Stimulated activated CD4-positive, alpha-beta T cell treated with anti-CD3 and anti-CD28 coated beads, Interleukin-1b, Interleukin-23, amount 100 ng/mL, for 24 hours (primary cell): ENCODE measurements around the gene DIDO1.
A peak's percentile ranks its signal among the peaks of the same experiment; 100 is the strongest.
"Not testable (repeated sequence)": the region's sequence is repeated elsewhere in the genome, so short reads cannot be mapped to it uniquely, and the experiment has no call there.

Experiments
- DNase-seq, 4 experiments: peaks; one replicate each; pipeline ENCODE4 v3.0.0-alpha.2; 2020; ENCODE audit warnings: low read depth in 4 of 4, low spot score in 1 of 4

Gene DIDO1

GRCh38 chr20:62881662-62882395 is 44.5 kb downstream of the DIDO1 start:
- DNase-seq = no peak

GRCh38 chr20:62880935-62881661 is 45.2 kb downstream of the DIDO1 start:
- no peak for DNase-seq

GRCh38 chr20:62880147-62880934 is 46.0 kb downstream of the DIDO1 start:
- no peak for DNase-seq

- DNase-seq = no peak
Observed at GRCh38 chr20:62879275-62880146, 46.8 kb downstream of the DIDO1 start.

DNA sequence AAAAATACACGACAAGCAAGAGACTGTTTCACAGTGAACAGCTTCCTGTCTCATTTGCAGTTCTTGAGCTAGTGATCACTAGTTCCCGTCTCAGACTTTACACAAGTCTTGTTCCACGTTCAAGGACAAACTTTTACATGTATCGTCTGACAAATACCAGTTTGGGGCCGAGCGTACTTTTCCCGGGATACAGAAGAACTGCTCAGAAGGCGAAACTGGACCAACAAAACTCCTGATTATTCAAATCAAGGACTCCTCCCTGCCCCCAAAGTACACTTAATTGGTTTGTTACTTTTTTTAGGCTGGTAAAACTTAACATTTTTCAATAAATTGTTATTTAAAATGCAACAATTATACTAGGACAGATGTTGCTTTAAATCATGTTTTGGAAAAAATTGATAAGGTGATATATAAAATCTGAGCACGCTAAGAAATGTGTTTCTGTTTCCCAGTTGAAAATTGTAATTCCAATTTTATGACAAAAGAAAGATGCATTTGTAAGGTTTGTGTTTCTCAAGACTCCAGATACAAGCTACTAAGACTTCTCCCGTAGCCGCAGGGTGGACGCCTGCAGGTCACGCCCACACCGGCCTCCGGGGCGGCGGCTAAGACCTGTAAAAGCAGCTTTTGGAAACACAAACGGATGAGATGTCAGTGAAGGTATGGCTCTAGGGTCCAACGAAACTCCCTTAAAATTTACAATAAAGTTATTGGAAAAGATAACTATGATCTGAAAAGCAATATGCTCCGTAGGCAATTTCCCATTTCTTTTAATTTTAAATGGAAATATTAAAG is 47.9 kb downstream of the DIDO1 start:
- no peak for DNase-seq

- no peak for DNase-seq
Observed at GRCh38 chr20:62876902-62877816, 49.1 kb downstream of the DIDO1 start.

DNA sequence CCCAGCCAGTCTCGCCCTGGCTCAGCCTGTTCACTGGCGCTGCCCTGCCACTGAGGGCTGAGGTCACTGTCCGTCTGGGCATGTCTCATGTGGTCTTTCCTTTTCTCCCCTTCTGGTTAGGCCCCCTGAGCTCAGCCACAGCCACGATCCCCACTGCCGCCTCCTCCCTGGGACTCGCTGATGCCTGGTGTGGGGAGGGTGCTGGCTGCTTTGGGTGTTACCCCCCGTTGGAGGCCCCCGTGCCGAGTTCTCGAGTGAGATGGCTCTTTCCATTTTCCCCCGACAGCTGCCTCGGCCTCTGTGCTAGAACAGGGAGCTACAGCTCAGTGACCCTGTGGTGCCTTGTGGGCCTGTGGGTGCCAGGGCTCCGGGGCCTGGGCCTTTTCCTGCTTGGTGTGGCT is 49.8 kb downstream of the DIDO1 start:
- DNase-seq = no peak

DNA sequence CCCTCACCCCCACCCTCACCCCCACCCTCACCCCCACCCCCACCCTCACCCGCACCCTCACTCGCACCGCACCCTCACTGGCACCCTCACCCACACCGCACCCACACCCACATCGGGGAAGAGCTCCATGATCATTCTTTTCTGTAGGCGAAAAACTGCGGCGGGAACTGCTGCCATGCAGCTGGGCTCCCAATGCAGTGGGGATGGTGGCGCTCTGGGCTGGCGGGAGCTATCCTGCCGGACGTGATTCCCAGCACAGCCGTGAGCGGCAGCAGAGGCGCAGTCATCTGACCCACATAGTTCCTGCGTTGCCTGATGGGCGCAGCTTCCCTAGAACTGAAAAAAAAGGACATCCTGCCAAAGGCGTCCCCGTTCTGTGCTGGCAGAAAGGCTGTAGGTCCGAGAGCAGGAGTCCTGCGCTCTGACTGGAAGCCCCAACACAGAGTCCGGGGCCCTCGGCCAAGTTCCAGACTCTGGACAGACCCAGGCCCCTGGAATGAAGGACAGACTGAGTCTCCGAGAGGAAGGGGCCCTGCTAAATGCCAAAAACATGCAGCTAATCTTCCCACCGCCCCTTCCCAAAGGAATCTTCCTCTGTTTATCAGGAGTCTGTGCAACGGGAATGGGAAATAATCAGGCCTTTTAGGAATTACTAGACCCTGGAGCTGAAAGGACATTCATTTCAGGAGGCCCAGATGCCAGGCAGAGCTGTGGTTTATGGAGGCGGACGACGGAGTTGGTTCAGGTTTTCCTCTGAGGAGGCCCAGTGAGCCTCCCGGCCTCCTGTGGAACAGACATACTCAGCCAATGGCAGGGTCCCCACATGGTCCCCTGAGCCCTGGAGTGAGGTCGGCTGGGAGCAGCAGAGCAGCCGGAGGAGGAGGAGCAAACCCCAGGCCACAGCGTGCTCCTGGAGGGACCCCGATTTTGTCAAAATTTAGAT is 50.6 kb downstream of the DIDO1 start:
- no peak for DNase-seq

DNA sequence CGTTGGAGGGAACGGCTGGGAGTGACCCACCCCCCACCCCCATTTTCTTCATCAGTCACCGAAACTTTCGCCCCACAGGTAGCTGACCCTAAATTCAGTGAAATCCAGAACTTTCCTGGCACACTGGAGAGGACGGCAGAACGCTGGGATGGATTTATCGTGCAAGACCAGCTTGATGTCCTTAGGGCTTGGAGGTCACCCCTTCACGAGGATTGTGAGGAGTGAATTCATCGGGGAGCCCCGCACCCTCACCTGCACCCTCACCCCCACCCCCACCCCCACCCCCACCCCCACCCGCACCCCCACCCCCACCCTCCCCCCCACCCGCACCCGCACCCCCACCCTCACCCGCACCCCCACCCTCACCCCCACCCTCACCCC is 51.4 kb downstream of the DIDO1 start:
- no peak for DNase-seq

GRCh38 chr20:62873681-62874031 is 52.6 kb downstream of the DIDO1 start:
- not testable (repeated sequence) for DNase-seq

DNA sequence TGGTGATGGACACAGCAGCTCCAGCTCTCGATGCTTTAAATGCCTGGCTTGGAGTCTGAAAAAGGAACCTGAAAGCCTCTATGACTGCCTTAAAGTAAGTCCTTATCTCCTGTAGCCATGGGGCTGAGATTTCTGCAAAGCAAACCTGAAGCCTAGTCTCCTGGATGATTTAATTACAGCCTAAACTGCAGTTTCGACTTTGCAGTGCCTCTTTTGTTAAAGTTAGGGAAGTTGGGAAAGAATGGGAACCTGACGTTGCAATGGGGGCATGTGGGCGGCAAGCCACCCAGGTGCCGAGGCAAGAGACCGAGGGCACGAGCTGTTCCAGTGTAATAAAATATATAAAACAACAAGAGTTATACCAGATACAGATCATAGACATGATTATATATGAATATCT is 53.0 kb downstream of the DIDO1 start:
- no peak for DNase-seq

GRCh38 chr20:62872862-62873261 is 53.4 kb downstream of the DIDO1 start:
- DNase-seq = no peak

DNA sequence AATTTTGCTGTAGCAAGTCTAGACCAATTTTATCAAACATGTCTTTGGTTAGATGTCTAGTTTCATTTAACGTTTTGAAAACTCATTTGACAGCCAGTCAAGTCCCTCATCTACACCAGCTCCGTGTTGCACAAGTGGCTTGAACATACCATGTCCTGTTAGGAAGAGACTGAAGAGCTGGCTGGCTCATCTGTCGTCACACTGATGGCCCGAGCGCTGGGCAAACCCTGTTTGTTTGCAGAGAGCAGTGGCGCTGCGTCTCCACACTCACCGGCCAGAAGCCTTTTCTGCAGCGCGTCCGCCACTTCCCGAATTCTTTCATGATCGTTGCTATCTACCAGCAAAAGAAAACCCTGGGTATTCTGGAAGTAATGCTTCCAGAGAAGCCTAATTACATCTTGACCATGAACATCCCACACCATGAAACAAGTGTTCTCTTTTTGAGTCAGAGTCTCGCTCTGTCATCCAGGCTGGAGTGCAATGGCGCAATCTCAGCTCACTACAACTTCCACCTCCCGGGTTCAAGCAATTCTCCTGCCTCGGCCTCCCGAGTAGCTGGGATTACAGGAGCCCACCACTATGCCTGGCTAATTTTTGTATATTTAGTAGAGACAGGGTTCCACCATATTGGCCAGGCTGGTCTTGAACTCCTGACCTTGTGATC is 54.0 kb downstream of the DIDO1 start:
- DNase-seq = no peak

- DNase-seq = no peak
Observed at GRCh38 chr20:62864207-62864606, 62.1 kb downstream of the DIDO1 start.

GRCh38 chr20:62861726-62862336 is 64.5 kb downstream of the DIDO1 start, which contains the start of gene TCFL5:
TCFL5 (minus strand) TSS chr20:62861822; CDS start chr20:62861670, 152 bp downstream.
- DNase-seq = peak; percentile 83 to 97 (median 86)

GRCh38 chr20:62860924-62861691 is 65.2 kb downstream of the DIDO1 start:
- DNase-seq = no peak
